HEK293 (cell line): Measurements from ENCODE around the gene PHGDH.

Source experiments
- CTCF ChIA-PET: fragments of 350-600 bp; formaldehyde crosslinking; extraction: SDS; loops from one replicate; lab custom pipeline; 2021; ENCODE audit warnings: antibody characterized with exemption; lab: Yijun Ruan, JAX
- POLR2A ChIA-PET: fragments of 300-600 bp; formaldehyde crosslinking; extraction: SDS; loops from one replicate; lab custom pipeline; 2020; ENCODE audit warnings: antibody characterized with exemption, inconsistent platforms; lab: Yijun Ruan, JAX
- H3K27ac ChIP-seq: fragments of 200-500 bp; sonication (Bioruptor generic); 2 replicates; pipeline ENCODE4 v1.5.1; 2014; ENCODE audit warnings: low read depth, low read length, control low read depth, inconsistent platforms; ENCODE audit errors: extremely low read depth
- H3K36me3 ChIP-seq, 2 experiments: fragments of 200-500 bp in 1 of 2; sonication (Bioruptor generic) in 1 of 2; 1 replicate in 1 of 2; 2 replicates in 1 of 2; pipeline ENCODE4 v1.5.1; 2014 to 2017; ENCODE audit warnings: inconsistent platforms in 2 of 2, low read length in 2 of 2; ENCODE audit not compliant: control insufficient read depth in 2 of 2, insufficient read depth in 1 of 2
- H3K4me1 ChIP-seq: fragments of 200-500 bp; sonication (Bioruptor generic); 2 replicates; pipeline ENCODE4 v1.5.1; 2014; ENCODE audit warnings: mild to moderate bottlenecking, low read length, inconsistent platforms; ENCODE audit not compliant: control insufficient read depth, insufficient read depth
- H3K4me3 ChIP-seq: 2 replicates; pipeline ENCODE4 v1.5.1; 2011; ENCODE audit warnings: low read depth, mild to moderate bottlenecking, control low read depth, low read length, moderate library complexity
- H3K9me3 ChIP-seq: fragments of 200-500 bp; sonication (Bioruptor generic); 2 replicates; pipeline ENCODE4 v1.5.1; 2014; ENCODE audit warnings: low read depth, low read length, inconsistent platforms; ENCODE audit not compliant: control insufficient read depth, insufficient read depth
- GLIS2 ChIP-seq: fragments of 450-650 bp; formaldehyde crosslinking; IDR thresholded peaks from 2 replicates; pipeline ENCODE4 v1.5.1; 2016; ENCODE audit warnings: missing biosample characterization, missing genetic modification characterization
- HOXA7 ChIP-seq: sonication (generic); formaldehyde crosslinking; IDR thresholded peaks from 2 replicates; pipeline ENCODE4 v1.8.1; 2022; ENCODE audit warnings: missing genetic modification reagents, borderline replicate concordance
- KLF10 ChIP-seq: fragments of 450-650 bp; IDR thresholded peaks from 2 replicates; pipeline ENCODE4 v1.5.1; 2018; ENCODE audit warnings: missing biosample characterization, mild to moderate bottlenecking, missing genetic modification characterization
- MZF1 ChIP-seq: fragments of 450-650 bp; formaldehyde crosslinking; IDR thresholded peaks from 2 replicates; pipeline ENCODE4 v1.5.1; 2017; ENCODE audit warnings: missing biosample characterization, missing genetic modification characterization, borderline replicate concordance
- PRDM1 ChIP-seq: fragments of 450-650 bp; formaldehyde crosslinking; IDR thresholded peaks from 2 replicates; pipeline ENCODE4; 2016; ENCODE audit warnings: missing biosample characterization, missing genetic modification characterization
- RBAK ChIP-seq: fragments of 450-650 bp; formaldehyde crosslinking; IDR thresholded peaks from 2 replicates; pipeline ENCODE4 v1.5.1; 2016; ENCODE audit warnings: missing biosample characterization, missing genetic modification characterization
- ZBTB17 ChIP-seq: fragments of 450-650 bp; formaldehyde crosslinking; IDR thresholded peaks from 2 replicates; pipeline ENCODE4 v1.5.1; 2016; ENCODE audit warnings: missing biosample characterization, missing genetic modification characterization
- ZBTB20 ChIP-seq: fragments of 450-650 bp; formaldehyde crosslinking; IDR thresholded peaks from 2 replicates; pipeline ENCODE4 v1.5.1; 2016; ENCODE audit warnings: missing biosample characterization, missing genetic modification characterization
- ZNF114 ChIP-seq: fragments of 450-650 bp; formaldehyde crosslinking; IDR thresholded peaks from 2 replicates; pipeline ENCODE4 v1.5.0; 2017; ENCODE audit warnings: missing biosample characterization, missing genetic modification characterization
- ZNF132 ChIP-seq: fragments of 450-650 bp; formaldehyde crosslinking; IDR thresholded peaks from 2 replicates; pipeline ENCODE4 v1.5.1; 2017; ENCODE audit warnings: missing biosample characterization, missing genetic modification characterization, borderline replicate concordance
- ZNF140 ChIP-seq: fragments of 450-650 bp; formaldehyde crosslinking; IDR thresholded peaks from 2 replicates; pipeline ENCODE4 v1.5.1; 2016; ENCODE audit warnings: missing biosample characterization, missing genetic modification characterization
- ZNF174 ChIP-seq: fragments of 450-650 bp; formaldehyde crosslinking; IDR thresholded peaks from 2 replicates; pipeline ENCODE4 v1.5.0; 2017; ENCODE audit warnings: missing biosample characterization, mild to moderate bottlenecking, missing genetic modification characterization
- ZNF248 ChIP-seq: fragments of 450-650 bp; formaldehyde crosslinking; IDR thresholded peaks from 2 replicates; pipeline ENCODE4 v1.5.1; 2017; ENCODE audit warnings: missing biosample characterization, missing genetic modification characterization
- ZNF394 ChIP-seq: fragments of 450-650 bp; formaldehyde crosslinking; IDR thresholded peaks from 2 replicates; pipeline ENCODE4 v1.5.1; 2016; ENCODE audit warnings: missing biosample characterization, missing genetic modification characterization, mild to moderate bottlenecking, moderate library complexity, borderline replicate concordance
- ZNF423 ChIP-seq: fragments of 450-650 bp; formaldehyde crosslinking; IDR thresholded peaks from 2 replicates; pipeline ENCODE4 v1.5.1; 2016; ENCODE audit warnings: missing biosample characterization, missing genetic modification characterization
- ZNF473 ChIP-seq: fragments of 450-650 bp; formaldehyde crosslinking; IDR thresholded peaks from 2 replicates; pipeline ENCODE4 v1.5.1; 2017; ENCODE audit warnings: missing biosample characterization, missing genetic modification characterization
- ZNF488 ChIP-seq: fragments of 450-650 bp; formaldehyde crosslinking; IDR thresholded peaks from 2 replicates; pipeline ENCODE4 v1.5.1; 2016; ENCODE audit warnings: missing biosample characterization, missing genetic modification characterization
- ZNF529 ChIP-seq: fragments of 450-650 bp; formaldehyde crosslinking; IDR thresholded peaks from 2 replicates; pipeline ENCODE4 v1.5.1; 2017; ENCODE audit warnings: missing genetic modification characterization, missing biosample characterization; ENCODE audit not compliant: insufficient replicate concordance
- ZNF544 ChIP-seq: fragments of 450-650 bp; formaldehyde crosslinking; IDR thresholded peaks from 2 replicates; pipeline ENCODE4 v1.5.0; 2017; ENCODE audit warnings: missing biosample characterization, missing genetic modification characterization
- ZNF549 ChIP-seq: fragments of 450-650 bp; IDR thresholded peaks from 2 replicates; pipeline ENCODE4 v1.5.1; 2018; ENCODE audit warnings: missing biosample characterization, missing genetic modification characterization, mild to moderate bottlenecking, inconsistent platforms, moderate library complexity
- ZNF560 ChIP-seq: fragments of 450-650 bp; formaldehyde crosslinking; IDR thresholded peaks from 2 replicates; pipeline ENCODE4 v1.5.1; 2017; ENCODE audit warnings: missing biosample characterization, missing genetic modification characterization, borderline replicate concordance
- ZNF596 ChIP-seq: fragments of 450-650 bp; IDR thresholded peaks from 2 replicates; pipeline ENCODE4 v1.5.0; 2018; ENCODE audit warnings: missing biosample characterization, mild to moderate bottlenecking, missing genetic modification characterization, moderate library complexity
- ZNF621 ChIP-seq: fragments of 450-650 bp; formaldehyde crosslinking; IDR thresholded peaks from 2 replicates; pipeline ENCODE4 v1.5.1; 2017; ENCODE audit warnings: missing biosample characterization, missing genetic modification characterization
- ZNF785 ChIP-seq: fragments of 450-650 bp; formaldehyde crosslinking; IDR thresholded peaks from 2 replicates; pipeline ENCODE4 v1.5.1; 2016; ENCODE audit warnings: missing biosample characterization, missing genetic modification characterization
- TF ChIP-seq, protein P1 (sequence below): fragments of 450-650 bp; formaldehyde crosslinking; IDR thresholded peaks from 2 replicates; pipeline ENCODE4 v1.5.1; 2016; ENCODE audit warnings: missing biosample characterization, missing genetic modification characterization
- TF ChIP-seq, protein P2 (sequence below): fragments of 450-650 bp; IDR thresholded peaks from 2 replicates; pipeline ENCODE4 v1.5.1; 2018; ENCODE audit warnings: missing biosample characterization, missing genetic modification characterization
- TF ChIP-seq, protein P3 (sequence below): fragments of 450-650 bp; formaldehyde crosslinking; IDR thresholded peaks from 2 replicates; pipeline ENCODE4 v1.5.1; 2016; ENCODE audit warnings: missing biosample characterization, missing genetic modification characterization, low read depth

The PHGDH gene

GRCh38 chr1:119733754-119734153, 22.0 kb downstream of the PHGDH start (continued):
- TF ChIP-seq, protein P1, sequence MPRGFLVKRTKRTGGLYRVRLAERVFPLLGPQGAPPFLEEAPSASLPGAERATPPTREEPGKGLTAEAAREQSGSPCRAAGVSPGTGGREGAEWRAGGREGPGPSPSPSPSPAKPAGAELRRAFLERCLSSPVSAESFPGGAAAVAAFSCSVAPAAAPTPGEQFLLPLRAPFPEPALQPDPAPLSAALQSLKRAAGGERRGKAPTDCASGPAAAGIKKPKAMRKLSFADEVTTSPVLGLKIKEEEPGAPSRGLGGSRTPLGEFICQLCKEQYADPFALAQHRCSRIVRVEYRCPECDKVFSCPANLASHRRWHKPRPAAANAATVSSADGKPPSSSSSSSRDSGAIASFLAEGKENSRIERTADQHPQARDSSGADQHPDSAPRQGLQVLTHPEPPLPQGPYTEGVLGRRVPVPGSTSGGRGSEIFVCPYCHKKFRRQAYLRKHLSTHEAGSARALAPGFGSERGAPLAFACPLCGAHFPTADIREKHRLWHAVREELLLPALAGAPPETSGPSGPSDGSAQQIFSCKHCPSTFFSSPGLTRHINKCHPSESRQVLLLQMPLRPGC: no peak
- TF ChIP-seq ZNF114 (tag by site-specific recombination) (no peak), PRDM1 (tag by site-specific recombination) (no peak)
- TF ChIP-seq, all 188 proteins: peak for 0

DNA sequence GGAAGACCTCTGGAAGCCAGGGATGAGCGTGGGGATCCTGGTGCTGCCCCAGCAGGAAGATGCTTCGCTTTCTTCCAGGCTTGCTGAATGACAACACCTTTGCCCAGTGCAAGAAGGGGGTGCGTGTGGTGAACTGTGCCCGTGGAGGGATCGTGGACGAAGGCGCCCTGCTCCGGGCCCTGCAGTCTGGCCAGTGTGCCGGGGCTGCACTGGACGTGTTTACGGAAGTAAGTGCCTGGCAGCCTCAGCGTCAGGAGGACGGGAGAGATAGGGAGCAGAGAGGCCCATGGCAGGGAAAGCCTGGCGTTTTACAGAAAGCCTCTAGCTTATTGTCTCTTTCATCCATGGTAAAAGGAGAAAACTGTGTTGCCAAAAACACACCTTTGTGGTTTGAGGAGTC, 23.5 kb downstream of the PHGDH start:
- no peak overlapping the region for H3K27ac ChIP-seq
- TF ChIP-seq ZNF140 (tag by site-specific recombination) (no peak), GLIS2 (tag by site-specific recombination) (no peak), ZBTB17 (tag by site-specific recombination) (no peak), ZNF529 (tag by site-specific recombination) (no peak), ZNF488 (tag by site-specific recombination) (no peak), ZNF549 (no peak), MZF1 (tag by site-specific recombination) (no peak), ZNF423 (tag by site-specific recombination) (no peak)
- TF ChIP-seq, all 188 proteins: peak for 0
- H3K36me3 ChIP-seq: peaks cover 10 to 97% of the 10 kb centered on the region in 2 experiments; a peak in 2 of 3 replicates
- CTCF ChIA-PET: no interaction called here
- H3K4me3 ChIP-seq: no peak overlapping the region
- H3K9me3 ChIP-seq: no peaks in the 10 kb centered on the region
- POLR2A ChIA-PET: no interaction called here
- H3K4me1 ChIP-seq: no peaks in the 10 kb centered on the region

GRCh38 chr1:119736649-119737039, 24.9 kb downstream of the PHGDH start:
- POLR2A ChIA-PET: interaction anchor here (1.2 kb wide), 1 partner anchor 25 kb away, joined by 4 read pairs; the partner anchor contains the start of gene PHGDH
- CTCF ChIA-PET: no interaction called here

More at GRCh38 chr1:119736649-119737039, 24.9 kb downstream of the PHGDH start:
- Histone ChIP-seq H3K9me3 (no peaks in the 10 kb centered on the region), H3K27ac (no peak overlapping the region), H3K4me3 (no peak overlapping the region), H3K36me3 (peaks cover 10 to 97% of the 10 kb centered on the region in 2 experiments; a peak in 2 of 3 replicates), H3K4me1 (no peaks in the 10 kb centered on the region)
- TF ChIP-seq, protein P2, sequence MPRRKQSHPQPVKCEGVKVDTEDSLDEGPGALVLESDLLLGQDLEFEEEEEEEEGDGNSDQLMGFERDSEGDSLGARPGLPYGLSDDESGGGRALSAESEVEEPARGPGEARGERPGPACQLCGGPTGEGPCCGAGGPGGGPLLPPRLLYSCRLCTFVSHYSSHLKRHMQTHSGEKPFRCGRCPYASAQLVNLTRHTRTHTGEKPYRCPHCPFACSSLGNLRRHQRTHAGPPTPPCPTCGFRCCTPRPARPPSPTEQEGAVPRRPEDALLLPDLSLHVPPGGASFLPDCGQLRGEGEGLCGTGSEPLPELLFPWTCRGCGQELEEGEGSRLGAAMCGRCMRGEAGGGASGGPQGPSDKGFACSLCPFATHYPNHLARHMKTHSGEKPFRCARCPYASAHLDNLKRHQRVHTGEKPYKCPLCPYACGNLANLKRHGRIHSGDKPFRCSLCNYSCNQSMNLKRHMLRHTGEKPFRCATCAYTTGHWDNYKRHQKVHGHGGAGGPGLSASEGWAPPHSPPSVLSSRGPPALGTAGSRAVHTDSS (tag by site-specific recombination): no peak
- no peak for TF ChIP-seq GLIS2 (tag by site-specific recombination)
- TF ChIP-seq, protein P3, sequence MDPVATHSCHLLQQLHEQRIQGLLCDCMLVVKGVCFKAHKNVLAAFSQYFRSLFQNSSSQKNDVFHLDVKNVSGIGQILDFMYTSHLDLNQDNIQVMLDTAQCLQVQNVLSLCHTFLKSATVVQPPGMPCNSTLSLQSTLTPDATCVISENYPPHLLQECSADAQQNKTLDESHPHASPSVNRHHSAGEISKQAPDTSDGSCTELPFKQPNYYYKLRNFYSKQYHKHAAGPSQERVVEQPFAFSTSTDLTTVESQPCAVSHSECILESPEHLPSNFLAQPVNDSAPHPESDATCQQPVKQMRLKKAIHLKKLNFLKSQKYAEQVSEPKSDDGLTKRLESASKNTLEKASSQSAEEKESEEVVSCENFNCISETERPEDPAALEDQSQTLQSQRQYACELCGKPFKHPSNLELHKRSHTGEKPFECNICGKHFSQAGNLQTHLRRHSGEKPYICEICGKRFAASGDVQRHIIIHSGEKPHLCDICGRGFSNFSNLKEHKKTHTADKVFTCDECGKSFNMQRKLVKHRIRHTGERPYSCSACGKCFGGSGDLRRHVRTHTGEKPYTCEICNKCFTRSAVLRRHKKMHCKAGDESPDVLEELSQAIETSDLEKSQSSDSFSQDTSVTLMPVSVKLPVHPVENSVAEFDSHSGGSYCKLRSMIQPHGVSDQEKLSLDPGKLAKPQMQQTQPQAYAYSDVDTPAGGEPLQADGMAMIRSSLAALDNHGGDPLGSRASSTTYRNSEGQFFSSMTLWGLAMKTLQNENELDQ (tag by site-specific recombination): no peak
- no peak for TF ChIP-seq ZNF248 (tag by site-specific recombination)
- TF ChIP-seq ZNF560 (tag by site-specific recombination): no peak
- no peak for TF ChIP-seq KLF10 (tag by site-specific recombination)
- TF ChIP-seq RBAK (tag by site-specific recombination): no peak
- no peak for TF ChIP-seq ZNF596 (tag by site-specific recombination)
- TF ChIP-seq ZNF473 (tag by site-specific recombination): no peak
- TF ChIP-seq ZNF544 (tag by site-specific recombination): no peak
- no peak for TF ChIP-seq HOXA7 (CRISPR knock-in tag)
- TF ChIP-seq ZNF394 (tag by site-specific recombination): no peak
- TF ChIP-seq ZNF621 (tag by site-specific recombination): no peak
- no peak for TF ChIP-seq ZNF174 (tag by site-specific recombination)
- TF ChIP-seq ZNF785 (tag by site-specific recombination): no peak
- TF ChIP-seq ZBTB20: no peak
- TF ChIP-seq ZNF132 (tag by site-specific recombination): no peak
